Suppressor macrophage treated with lipopolysaccharide for 1 hour (primary cell): ENCODE data around the gene DLG2.
A peak's percentile ranks its signal among the peaks of the same experiment; 100 is the strongest.
"Not testable (repeated sequence)": the region's sequence is repeated elsewhere in the genome, so short reads cannot be mapped to it uniquely, and the experiment has no call there.

ENCODE experiments used
- DNase-seq, 3 donors: peaks; one replicate each; pipeline ENCODE4 v3.0.0-alpha.2; 2020 to 2022

The DLG2 gene

GRCh38 chr11:85627332-85627997 is at the start of gene DLG2:
DLG2 (minus strand) TSS chr11:85627344.
- DNase-seq: peak; percentile 35 to 47 (median 45)

DNA sequence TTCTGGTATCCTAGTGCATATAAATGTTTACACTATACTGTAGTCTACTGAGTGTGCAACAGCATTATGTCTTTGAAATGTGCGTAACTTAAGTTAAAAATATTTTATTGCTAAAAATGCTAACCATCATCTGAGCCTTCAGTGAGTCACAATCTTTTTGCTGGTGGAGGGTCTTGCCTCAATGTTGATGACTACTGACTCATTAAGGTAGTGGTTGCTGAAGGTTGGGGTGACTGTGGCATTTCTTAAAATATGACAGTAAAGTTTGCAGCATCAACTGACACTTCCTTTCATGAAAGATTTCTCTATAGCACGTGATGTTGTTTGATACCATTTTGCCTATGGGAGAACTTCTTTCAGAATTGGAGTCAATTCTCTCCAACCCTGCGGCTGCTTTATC is 46.2 kb upstream of the DLG2 start:
- no peak for DNase-seq

DNA sequence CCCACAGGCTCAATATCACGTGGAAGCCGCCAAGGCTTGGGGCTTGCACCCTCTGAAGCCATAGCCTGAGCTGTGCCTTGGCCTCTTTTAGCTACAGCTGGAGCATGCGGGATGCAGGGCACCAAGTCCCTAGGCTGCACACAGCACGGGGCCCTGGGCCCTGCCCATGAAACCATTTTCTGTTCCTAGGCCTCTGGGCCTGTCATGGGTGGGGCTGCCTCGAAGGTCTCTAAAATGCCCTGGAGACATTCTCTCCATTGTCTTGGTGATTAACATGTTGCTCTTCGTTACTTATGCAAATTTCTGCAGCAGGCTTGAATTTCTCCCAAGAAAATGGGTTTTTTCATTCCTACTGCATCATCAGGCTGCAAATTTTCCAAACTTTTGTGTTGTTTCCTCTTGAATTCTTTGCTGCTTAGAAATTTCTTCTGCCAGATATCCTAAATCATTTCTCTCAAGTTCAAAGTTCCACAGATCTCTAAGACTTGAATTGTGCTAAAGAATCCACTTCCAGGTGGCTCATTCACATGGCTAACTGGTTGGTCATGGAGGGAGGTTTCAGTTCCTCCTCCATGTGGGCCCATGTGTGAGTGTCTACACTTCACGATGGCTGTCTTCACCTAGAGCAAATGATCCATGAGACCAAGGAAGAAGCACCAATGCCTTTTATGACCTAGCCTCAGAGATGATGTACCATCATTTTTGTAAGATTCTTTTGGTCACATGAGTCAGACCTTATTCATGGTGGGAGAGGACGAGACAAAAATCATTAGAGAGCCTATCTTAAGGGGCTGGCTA is 45.2 kb upstream of the DLG2 start:
- no peak for DNase-seq

DNA sequence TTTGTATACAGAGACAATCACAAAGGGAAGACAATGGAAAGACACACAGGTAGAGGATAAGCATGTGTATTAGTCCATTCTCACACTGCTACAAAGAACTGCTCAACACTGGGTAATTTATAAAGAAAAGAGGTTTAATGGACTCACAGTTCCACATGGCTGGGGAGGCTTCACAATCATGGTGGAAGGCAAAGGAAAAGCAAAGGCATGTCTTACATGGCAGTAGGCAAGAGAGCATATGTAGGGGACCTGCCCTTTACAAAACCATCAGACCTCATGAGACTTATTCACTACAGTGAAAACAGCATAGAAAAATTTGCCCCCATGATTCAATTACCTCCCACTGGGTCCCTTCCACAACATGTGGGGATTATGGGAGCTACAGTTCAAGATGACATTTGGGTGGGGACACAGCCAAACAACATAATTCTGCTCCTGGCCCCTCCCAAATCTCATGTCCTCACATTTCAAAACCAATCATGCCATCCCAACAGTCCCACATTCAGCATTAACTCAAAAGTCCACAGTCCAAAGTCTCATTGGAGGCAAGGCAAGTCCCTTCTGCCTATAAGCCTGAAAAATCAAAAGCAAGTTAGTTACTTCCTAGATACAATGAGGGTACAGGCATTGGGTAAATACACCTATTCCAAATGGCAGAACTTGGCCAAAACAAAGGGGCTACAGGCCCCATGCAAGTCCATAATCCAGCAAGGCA is 44.0 kb upstream of the DLG2 start:
- not testable (repeated sequence) for DNase-seq

GRCh38 chr11:85668157-85668556 is 41.0 kb upstream of the DLG2 start:
- DNase-seq: no peak

DNA sequence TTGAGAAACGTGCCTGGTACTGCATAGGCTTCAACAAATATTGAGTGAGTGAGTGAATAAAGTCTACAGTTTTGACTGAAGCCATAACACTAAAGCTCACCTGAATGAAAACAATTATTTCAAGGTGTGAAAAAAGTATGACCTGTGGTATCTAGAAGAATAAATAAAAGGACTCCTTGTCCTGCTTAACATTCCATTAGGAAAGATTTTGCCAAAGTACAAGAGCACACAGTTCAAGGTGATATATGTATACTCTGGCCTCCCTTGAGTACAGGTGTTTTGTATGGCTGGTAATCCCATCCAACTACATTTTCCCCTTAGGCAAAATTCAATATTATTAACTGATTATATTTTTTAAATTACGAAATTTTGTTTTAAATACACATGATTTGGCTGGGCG is 39.5 kb upstream of the DLG2 start:
- no peak for DNase-seq

GRCh38 chr11:85665733-85666132 is 38.6 kb upstream of the DLG2 start:
- no peak for DNase-seq

GRCh38 chr11:85664615-85665481 is 37.7 kb upstream of the DLG2 start, which contains the start of gene CREBZF:
CREBZF (minus strand) TSS chr11:85665129; CDS start chr11:85664875, 254 bp downstream.
- peak; percentile 98 to 99 (median 98) for DNase-seq

DNA sequence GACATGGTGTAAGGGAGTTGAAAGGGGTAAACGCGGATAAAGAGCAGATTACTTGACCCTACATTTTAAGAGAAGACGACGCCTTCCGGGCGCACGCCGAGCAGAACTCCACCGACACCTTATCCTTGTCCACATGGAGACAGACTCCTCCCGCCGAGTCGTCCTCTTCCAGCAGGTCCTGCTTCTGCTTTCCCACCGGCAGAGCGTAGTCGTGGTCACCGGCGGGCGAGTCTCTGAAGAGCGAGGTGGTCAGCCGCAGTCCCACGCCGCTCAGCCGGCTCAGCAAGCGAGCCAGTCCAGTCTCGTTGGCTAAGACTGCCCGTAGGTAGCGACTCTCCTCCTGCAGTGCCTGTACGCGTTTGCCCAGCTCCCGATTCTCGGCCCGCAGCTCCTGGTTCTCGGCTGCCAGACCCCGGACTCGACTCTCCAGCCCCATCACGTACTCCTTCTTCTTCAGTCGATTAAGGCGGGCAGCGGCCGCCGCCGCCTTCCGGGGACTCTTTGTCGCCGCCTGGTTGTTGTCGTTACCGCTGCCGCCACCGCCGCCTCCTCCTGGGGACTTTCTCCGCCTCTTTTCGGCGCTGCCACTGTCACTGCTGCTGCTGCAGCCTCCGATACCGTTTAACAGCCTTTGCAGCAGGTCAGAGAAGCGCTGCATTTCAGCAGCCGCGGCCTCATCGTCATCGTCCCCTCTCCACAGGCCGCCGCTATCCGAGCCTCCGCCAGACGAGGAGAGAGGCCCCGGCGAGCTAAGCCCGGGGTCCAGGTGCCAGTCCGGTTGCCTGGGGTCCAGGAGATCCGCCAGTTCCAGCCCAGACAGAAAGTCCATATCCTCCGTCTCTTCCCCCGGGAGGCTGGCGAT is 36.8 kb upstream of the DLG2 start:
- DNase-seq: peak; percentile 86 to 93 (median 88)

- peak in 2 of 3 donors; percentile 9 to 19 for DNase-seq
Measured at GRCh38 chr11:85663080-85663752, 36.1 kb upstream of the DLG2 start.

DNA sequence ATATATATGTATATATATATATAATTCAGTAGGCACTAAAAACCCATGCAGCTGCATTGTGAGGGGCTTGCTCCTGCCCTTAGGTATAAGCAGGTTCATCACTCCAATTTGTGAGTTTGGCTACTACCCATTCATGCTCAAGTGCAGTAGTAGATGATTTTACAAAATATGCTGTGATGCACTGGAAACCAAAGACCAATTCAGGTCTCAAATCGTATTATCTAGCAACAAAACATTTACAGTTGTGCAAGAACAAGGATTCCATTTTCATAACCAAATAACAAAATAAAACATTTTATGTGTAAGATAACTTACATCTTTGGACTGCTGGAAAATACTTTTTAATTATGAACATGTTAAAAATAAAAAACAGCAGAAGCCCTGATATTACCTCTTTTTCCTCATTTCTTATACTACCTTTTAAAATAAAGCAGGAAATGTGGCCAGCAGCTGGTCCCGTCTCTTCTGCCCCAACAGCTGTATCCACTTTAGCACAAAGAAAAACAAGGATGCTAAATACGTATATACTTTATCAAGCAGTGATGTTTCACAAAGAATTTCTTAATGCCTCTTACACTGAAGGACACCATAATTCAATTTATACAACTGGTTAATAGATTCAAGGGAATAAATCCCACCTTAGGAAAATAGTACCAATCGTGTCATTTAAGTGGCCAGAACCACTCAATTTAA is 35.0 kb upstream of the DLG2 start:
- DNase-seq: no peak

- DNase-seq: no peak
Measured at GRCh38 chr11:85658180-85658579, 31.0 kb upstream of the DLG2 start.

DNA sequence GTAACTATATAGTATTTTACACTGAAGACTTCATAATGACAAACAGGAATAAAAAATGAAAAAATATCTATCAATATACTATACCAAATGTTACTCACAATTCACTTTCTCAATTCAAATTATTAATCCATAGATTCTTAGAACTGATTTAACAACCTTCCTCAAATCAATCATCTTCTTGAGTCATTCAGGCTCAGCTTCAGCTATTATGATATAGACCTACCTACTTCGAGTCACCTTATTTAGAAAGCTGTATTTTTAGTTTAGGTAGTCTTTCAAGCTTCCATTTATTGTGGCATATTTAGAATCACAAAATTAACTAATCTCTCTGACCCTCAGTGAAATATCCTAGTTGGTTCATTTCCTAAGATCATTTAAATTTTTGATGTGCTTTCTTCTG is 29.6 kb upstream of the DLG2 start:
- DNase-seq: no peak

- DNase-seq: not testable (repeated sequence)
Measured at GRCh38 chr11:85654343-85654742, 27.2 kb upstream of the DLG2 start.

GRCh38 chr11:85652786-85653447 is 25.8 kb upstream of the DLG2 start:
- DNase-seq: peak in 2 of 3 donors; percentile 18 to 29

GRCh38 chr11:85651118-85651517 is 24.0 kb upstream of the DLG2 start:
- DNase-seq: no peak

GRCh38 chr11:85647604-85648299 is 20.6 kb upstream of the DLG2 start, which contains the start of gene TMEM126A:
TMEM126A (plus strand) TSS chr11:85647967; CDS start chr11:85650256, 2,289 bp downstream.
- peak; percentile 87 to 94 (median 90) for DNase-seq

DNA sequence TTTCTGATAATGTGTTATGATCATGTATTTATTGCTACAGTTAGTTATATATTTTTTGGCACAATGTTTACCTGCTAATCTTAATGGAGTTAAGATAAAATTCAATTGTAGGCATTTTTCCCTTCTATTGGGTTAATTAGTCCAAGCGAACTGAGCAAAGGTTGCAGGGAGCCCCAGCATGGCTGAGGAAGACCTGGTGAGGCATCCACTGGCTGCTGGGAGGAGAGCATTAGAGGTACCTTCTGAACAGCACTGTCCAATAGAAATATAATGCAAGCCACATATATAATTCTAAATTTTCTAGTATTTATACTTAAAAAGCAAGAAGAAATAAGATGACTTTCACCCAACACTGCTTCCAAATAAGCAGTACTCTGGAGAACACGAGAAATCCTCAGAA is 19.9 kb upstream of the DLG2 start:
- DNase-seq: no peak

DNA sequence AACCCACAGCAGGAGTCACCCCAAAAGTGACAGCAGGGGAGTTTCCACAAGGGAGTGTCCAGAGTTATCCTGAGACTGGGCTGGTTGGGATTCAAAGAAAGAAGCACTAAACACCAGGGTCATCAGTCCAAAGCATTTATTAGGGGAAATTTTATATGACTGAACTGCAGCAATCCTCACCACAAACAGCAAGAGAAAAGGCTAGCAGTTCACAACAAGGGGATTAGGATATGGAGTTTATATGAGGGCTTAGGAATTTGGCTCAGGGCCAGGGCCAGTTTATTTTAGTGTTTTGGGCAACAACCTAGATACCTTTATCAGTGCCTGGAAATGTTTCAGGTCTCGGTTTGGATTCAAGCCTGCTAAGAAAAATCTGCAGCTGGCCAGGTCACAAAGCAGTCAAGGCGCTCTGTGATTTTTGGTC is 16.1 kb upstream of the DLG2 start:
- peak; percentile 69 to 90 (median 78) for DNase-seq
